DND-41 (cell line): Measurements from ENCODE around the gene AMZ2.
"Not testable (repeated sequence)": the region's sequence is repeated elsewhere in the genome, so short reads cannot be mapped to it uniquely, and the experiment has no call there.

ENCODE experiments used
- EZH2 ChIP-seq: IDR thresholded peaks from 3 replicates; pipeline ENCODE4 v1.6.1; 2012; ENCODE audit warnings: borderline replicate concordance, low read depth, mild to moderate bottlenecking, moderate library complexity, low read length, inconsistent platforms; ENCODE audit not compliant: severe bottlenecking
- TF ChIP-seq, protein P1 (sequence below): IDR thresholded peaks from 2 replicates; pipeline ENCODE4 v1.5.1; 2012; ENCODE audit warnings: borderline replicate concordance, low read length, moderate library complexity, mild to moderate bottlenecking; ENCODE audit not compliant: poor library complexity, severe bottlenecking; ENCODE audit errors: extremely low read depth

DNA sequence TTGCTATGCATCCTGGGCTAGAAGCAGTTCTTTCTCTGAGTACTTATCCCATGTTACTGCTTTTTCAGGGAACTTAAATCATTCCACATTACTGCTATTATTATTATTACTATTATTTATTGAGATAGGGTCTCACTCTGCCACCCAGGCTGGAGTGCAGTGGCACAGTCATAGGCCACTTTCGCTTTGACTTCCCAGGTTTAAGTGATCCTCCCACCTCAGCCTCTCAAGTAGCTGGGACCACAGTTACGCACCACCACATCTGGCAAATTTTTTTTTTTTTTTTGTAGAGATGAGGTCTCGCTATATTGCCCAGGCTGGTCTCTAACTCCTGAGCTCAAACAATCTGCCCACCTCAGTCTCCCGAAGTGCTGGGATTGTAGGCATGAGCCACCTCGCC lies 28.4 kb upstream of the AMZ2 start:
- TF ChIP-seq, protein P1, sequence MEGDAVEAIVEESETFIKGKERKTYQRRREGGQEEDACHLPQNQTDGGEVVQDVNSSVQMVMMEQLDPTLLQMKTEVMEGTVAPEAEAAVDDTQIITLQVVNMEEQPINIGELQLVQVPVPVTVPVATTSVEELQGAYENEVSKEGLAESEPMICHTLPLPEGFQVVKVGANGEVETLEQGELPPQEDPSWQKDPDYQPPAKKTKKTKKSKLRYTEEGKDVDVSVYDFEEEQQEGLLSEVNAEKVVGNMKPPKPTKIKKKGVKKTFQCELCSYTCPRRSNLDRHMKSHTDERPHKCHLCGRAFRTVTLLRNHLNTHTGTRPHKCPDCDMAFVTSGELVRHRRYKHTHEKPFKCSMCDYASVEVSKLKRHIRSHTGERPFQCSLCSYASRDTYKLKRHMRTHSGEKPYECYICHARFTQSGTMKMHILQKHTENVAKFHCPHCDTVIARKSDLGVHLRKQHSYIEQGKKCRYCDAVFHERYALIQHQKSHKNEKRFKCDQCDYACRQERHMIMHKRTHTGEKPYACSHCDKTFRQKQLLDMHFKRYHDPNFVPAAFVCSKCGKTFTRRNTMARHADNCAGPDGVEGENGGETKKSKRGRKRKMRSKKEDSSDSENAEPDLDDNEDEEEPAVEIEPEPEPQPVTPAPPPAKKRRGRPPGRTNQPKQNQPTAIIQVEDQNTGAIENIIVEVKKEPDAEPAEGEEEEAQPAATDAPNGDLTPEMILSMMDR, result not testable (repeated sequence)
- TF ChIP-seq EZH2, result not testable (repeated sequence)
